ENCODE data around the gene NR1D1.

DNA sequence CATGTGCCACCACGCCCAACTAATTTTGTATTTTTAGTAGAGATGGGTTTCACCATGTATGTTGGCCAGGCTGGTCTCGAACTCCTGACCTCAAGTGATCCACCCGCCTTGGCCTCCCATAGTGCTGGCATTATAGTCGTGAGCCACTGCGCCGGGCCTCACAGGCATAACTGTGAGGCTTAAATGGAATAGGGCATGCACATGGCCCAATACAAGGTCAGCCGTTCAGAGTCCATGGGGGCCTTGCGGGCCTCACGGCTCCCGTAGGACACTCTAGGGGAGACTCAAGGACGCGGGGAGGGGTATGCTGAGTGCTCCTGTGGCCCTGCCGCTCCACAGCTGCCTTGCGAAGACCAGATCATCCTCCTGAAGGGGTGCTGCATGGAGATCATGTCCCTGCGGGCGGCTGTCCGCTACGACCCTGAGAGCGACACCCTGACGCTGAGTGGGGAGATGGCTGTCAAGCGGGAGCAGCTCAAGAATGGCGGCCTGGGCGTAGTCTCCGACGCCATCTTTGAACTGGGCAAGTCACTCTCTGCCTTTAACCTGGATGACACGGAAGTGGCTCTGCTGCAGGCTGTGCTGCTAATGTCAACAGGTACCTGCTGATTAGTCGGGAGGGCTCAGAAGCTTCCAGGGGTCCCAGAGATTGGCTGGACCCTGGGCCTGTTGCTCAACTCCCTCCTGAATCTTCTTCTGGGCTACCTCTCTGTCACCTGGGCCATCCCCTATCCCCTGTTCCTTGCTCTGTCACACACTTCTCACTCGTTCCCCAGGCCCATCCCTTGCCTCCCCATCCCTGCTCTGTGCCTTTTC lies 12.3 kb downstream of the NR1D1 start:
- TF ChIP-seq BHLHE40 (IDR thresholded peaks at IDR 0.05; ENCODE audit: borderline replicate concordance) (no peak), SP1 (IDR thresholded peaks at IDR 0.05) (no peak), TARDBP (IDR thresholded peaks at IDR 0.05) (no peak), PKNOX1 (IDR thresholded peaks at IDR 0.05) (no peak), FOXM1 (IDR thresholded peaks at IDR 0.05; ENCODE audit: borderline replicate concordance) (no peak), SUZ12 (IDR thresholded peaks at IDR 0.05) (no peak), FOXA1 (IDR thresholded peaks at IDR 0.05) (no peak), HDGF (IDR thresholded peaks at IDR 0.05; ENCODE audit: borderline replicate concordance) (no peak), ARNT (IDR thresholded peaks at IDR 0.05) (no peak), ELF4 (IDR thresholded peaks at IDR 0.05) (no peak), LEF1 (IDR thresholded peaks at IDR 0.05; ENCODE audit: borderline replicate concordance) (no peak)
